ENCODE results near the gene ANKRD60.
A peak's percentile ranks its signal among the peaks of the same experiment; 100 is the strongest.

The ANKRD60 gene

GRCh38 chr20:58223358-58223941, 5.0 kb downstream of the ANKRD60 start:
- DNase-seq (ENCODE audit: low spot score) = no peak

DNA sequence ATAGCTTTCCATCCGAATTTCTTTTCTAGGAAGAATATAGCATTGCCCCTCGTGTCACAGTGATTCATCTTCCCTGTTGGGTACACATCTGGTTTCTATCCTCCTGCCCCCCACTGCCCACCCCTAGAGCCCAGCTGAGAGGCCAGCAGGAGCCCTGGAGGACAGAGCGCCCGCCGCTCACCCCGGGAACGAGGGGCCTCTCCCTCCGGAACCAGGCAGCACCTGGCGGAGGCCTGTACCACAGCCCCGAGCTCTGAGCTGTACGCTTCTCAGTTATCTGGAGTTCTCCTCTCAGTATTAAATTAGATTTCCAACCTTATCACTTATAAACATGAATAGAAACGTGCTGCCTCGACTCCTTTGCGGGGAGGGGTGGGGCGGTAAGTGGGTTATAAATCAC, 6.0 kb downstream of the ANKRD60 start:
- DNase-seq (ENCODE audit: low spot score) = no peak

GRCh38 chr20:58219342-58219700, 9.1 kb downstream of the ANKRD60 start:
- DNase-seq (ENCODE audit: low spot score) = no peak

GRCh38 chr20:58218665-58219341, 9.7 kb downstream of the ANKRD60 start:
- DNase-seq (ENCODE audit: low spot score) = no peak

GRCh38 chr20:58216334-58216733, 12.1 kb downstream of the ANKRD60 start:
- no peak for DNase-seq (ENCODE audit: low spot score)

GRCh38 chr20:58215116-58215515, 13.3 kb downstream of the ANKRD60 start:
- DNase-seq (ENCODE audit: low spot score) = no peak

DNA sequence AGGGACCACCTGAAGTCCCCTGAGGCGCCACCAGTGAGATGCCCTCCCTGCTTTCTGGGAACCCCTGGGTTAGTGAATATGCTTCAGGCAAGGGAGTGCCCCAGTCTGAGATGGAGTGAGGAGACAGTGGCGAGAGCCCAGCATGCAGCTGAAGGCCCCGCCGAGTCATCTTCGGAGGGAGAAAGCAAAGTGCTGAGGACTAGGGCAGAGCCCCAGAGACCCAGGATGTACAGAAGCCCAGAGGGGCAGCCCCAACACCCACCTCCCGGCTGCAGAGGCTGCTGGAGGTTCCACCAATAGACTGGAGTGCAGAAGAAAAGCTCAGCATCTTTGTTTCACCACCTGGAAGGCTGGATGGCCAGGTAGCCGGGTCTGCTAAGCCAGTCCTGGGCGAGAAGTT, 14.1 kb downstream of the ANKRD60 start:
- no peak for DNase-seq (ENCODE audit: low spot score)

DNA sequence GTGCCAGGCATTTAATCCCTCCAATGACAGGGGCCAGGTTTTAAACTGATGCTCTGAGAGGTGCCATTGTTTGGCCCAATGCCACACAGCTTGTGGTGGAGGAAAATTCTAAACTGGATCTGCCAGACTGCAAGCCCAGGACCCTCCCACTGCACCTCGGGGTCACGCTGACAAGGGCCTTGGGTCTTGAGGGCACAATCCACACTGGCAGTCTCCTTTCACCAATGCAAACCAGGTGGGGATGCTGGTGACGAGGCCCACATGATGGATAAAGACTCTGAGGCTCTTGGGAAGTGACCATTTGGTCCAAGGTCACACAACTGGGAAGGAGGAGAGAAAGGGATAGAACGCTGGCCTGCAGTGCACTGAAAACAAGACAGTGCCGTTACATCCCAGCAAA, 14.7 kb downstream of the ANKRD60 start:
- no peak for DNase-seq (ENCODE audit: low spot score)

GRCh38 chr20:58213121-58213520, 15.3 kb downstream of the ANKRD60 start:
- no peak for DNase-seq (ENCODE audit: low spot score)

DNA sequence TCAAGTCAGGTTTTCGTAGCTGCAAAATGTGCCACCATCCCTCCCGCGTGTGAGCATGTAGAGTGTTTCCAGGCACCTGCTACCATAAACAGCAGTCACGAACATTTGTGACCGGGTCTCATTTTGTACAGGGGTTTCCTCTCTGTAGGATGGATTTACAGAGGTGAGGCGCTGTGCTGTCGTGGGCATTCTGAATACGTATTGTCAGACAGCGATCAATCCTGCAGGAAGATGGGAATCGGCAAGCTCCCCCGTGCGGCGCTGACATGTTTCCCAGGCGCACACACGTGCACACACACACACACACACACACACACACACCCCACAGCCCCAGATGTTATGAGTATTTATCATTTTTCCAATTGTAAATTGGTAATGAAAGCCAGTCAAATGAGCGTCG, 15.8 kb downstream of the ANKRD60 start:
- no peak for DNase-seq (ENCODE audit: low spot score)

DNA sequence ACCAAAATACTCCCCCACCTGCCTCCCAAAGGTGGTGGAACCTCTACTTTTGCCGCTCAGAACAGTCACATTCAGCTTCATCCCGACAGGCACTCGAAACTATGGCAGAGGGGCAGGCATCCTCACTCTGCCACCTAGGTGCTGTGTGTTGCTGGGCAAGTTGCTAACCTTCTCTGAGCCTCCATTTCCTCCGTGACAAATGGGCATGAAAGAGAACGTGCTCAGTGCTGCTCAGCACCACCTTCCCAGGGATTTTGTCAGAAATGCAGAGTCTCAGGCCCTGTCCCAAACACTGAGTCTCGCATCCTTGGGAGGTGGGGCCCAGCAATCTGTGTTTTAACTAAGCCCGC, 18.1 kb downstream of the ANKRD60 start:
- DNase-seq (ENCODE audit: low spot score) = no peak

DNA sequence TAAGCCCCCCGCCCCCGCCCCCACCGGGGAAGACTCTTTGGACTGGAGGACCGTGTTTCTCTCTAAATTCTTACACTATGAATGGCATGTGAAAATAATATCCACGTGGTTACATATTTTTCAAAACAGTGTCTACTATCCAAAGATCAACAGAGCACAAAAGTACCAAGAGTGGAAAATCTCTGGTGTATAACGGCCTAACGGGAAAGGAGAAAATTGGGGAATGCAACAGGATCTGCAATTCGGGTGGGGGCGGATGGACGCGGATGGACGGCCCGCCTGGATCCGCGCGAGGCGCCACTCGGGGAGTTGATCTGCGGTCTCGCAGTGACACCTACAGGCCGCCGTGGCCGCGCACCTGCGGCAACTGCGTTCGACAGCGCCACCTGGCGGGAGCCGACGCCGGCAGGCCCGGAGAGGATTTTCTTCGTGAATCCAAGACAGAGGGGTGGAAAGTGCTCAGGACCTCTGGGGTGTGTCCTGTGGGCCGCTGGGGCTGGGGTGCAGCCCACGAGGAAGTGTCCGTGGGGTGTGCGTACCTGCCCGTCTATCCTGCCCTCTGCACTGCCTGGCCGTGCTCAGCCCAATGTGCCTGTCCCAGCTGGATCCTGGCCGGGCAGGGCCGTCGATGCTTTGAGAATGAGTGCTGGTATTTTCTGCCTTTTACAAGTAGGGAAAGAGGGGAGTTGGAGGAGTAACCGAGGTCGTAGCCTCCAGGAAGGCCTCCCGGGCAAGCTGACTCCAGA, 18.6 kb downstream of the ANKRD60 start:
- DNase-seq (ENCODE audit: low spot score) = peak; percentile 94

- DNase-seq (ENCODE audit: low spot score) = no peak
Observed at GRCh38 chr20:58208944-58209343, 19.5 kb downstream of the ANKRD60 start.

GRCh38 chr20:58205850-58206249, 22.6 kb downstream of the ANKRD60 start:
- no peak for DNase-seq (ENCODE audit: low spot score)

- no peak for DNase-seq (ENCODE audit: low spot score)
Observed at GRCh38 chr20:58202044-58202443, 26.4 kb downstream of the ANKRD60 start.

DNA sequence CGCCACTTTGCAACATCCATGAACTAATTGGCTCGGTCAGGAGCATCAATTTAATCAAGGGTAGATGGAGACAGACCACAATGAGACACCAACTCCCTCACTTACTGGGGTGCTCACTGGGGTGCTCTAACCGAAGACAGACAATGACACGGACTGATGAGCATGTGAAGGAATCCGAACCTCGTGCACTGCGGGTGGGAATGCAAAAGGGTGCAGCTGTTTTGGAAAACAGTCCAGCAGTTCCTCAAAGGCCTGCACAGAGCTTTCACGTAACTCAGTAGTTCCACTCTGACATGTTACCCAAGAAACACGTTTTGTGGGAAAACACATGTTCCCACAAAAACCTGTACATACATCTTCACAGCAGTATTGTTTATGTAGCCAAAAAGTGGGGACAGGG, 26.8 kb downstream of the ANKRD60 start:
- no peak for DNase-seq (ENCODE audit: low spot score)

DNA sequence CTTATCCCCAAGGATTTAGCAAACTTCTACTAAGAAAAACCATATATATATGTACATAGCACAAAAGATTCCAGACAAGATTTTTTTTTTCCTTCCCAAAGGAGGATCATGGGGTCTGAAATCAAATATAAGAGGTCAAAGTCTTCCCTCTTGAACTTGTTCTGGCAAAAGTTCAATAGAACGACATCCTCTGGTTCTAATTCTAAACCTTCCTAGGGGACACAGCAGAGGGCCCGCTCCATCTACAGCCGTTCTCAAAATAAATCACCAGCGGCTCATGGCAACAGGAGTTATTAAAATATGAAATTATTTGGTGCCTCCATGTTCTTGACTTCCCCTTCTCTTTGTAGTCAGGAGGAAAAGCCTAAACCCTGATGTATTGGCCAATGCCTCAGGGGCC, 29.0 kb downstream of the ANKRD60 start:
- DNase-seq (ENCODE audit: low spot score) = no peak

DNA sequence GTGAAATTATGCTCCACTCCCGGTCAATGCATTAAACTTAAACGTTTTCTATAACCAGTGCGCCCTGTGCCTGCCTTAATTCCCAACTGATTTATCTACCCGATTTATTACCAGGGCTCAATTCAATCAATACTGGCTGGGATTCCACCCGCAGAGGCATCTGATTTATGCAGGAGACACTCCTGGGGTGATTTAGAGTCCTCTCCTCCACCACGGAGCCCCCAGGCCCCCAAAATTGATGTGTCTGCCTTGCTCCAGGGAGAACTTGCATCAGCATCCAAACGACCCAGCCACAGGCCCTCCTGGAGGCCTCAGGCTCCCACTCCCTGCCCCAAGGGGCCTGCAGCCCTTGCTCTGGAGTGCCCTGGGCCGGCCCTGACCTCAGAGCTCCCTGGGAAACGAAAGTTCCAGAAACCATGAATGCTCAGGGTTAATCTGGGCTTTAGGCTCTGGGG, 29.5 kb downstream of the ANKRD60 start:
- no peak for DNase-seq (ENCODE audit: low spot score)

- DNase-seq (ENCODE audit: low spot score) = no peak
Observed at GRCh38 chr20:58198384-58198783, 30.1 kb downstream of the ANKRD60 start.

DNA sequence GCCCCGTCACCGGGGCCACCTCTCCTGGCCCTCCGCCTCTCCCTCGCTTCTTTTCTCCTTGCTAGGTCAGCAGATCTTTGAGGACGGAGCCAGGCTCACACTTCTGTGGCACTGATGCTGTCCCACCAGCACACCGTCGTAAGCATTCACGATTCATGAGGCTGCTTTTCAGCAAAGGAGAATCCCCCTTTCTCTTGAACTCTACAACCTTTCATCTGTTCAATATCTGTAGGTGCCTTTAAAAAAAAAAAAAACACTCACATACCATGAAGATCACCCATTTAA, 31.3 kb downstream of the ANKRD60 start:
- DNase-seq (ENCODE audit: low spot score) = no peak

- no peak for DNase-seq (ENCODE audit: low spot score)
Observed at GRCh38 chr20:58196402-58197184, 31.9 kb downstream of the ANKRD60 start.

DNA sequence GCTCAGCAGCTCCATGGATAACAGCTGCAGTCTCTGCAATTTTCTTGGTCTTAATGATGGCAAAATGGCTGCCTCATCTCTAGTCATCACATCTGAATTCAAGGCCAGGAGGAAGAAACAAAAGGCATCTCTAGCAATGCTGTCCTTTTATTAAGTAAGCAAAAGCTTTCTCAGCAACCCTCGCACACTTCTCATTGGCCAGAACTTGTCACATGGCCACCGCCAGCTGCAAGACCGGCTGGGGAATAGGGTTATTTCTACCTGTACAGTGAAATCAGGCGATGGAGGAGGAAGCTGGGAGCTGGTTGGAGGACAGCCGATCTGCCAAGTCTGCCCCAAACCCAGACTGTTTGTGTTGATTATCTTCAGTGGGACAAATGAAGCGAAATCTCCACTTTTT, 33.4 kb downstream of the ANKRD60 start:
- DNase-seq (ENCODE audit: low spot score) = no peak

DNA sequence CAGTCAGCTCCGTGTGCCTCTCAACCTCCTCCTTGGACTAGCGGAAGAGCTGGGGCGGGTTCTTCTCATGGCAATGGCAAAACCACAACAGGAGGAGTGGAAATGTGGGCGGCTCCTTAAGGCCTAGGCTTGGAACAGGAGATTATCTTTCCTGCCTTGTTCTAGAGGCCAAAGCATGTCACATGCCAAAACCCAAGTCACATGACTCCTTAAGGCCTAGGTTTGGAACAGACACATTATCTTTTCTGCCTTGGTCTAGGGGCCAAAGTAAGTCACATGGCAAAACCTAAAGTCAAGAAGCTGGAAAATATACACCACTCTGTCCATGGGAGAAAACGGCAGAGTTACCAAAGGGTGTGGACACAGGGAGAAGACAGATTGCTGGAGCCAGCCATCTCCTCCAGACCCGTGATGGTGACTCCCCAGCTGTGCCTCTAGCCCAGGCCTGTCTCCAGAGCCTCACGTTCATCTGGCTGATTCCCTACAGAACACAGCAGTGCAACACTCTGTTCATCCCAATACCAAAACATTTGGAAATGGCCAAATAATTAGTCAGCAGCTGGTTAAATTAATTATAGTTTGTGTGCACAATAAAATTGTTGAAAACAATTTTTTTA, 34.2 kb downstream of the ANKRD60 start:
- no peak for DNase-seq (ENCODE audit: low spot score)
